Measurements from ENCODE around the gene SULT1C2.

The SULT1C2 gene

DNA sequence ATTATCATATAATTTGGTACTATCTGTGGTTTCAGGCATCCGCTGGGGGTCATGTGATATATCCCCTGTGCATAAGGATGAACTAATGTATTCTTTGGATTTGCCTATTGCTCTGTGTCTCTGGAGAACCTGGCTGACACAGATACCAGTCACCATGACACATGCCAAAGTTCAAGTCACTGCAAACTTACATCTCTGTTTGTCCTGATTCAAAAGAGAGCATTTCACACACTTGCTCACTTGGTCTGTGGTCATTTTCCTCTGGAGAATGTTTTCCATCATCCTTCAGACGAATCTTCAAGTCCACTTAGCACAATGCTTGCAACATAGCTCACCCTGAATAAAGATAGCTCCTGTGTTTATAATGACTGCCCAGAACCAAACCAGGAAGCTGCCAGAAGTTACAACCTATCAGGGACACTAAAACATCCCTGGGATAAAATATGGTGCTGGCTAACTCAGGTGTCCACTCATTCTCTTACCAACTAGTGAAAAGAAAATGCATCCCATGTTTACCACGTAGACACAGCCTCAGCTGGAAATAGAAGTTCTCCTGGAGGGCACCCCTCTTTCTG is 30.9 kb upstream of the SULT1C2 start:
- DNase-seq (ENCODE audit: low read depth), result no peak
- no peak overlapping the region for H3K4me3 ChIP-seq (ENCODE audit: control insufficient read depth, low read depth, low read length)
- TF ChIP-seq CTCF (IDR thresholded peaks at IDR 0.05; ENCODE audit: control insufficient read depth, insufficient read depth, low read depth, low read length, missing control alignments), result no peak

DNA sequence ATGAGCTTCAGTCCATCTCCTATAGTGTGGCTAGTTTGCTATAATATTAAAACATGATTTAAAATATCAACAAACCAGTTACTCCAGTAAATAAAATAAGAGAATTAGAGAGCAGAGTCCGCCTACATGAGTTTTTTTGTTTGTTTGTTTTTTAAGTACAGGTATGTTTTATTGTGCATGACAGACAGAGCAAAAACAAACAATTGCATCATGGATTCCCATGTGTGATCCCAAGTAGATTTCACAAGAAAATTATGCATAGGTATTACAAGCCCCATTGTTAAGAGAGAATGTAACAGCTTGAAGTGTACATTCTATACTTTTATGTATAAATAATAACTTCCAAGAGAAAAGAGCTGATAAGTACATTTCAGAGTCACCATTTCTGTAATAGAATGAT is 27.9 kb upstream of the SULT1C2 start:
- TF ChIP-seq CTCF (IDR thresholded peaks at IDR 0.05; ENCODE audit: control insufficient read depth, insufficient read depth, low read depth, low read length, missing control alignments), result no peak
- H3K4me3 ChIP-seq (ENCODE audit: control insufficient read depth, low read depth, low read length), result no peak overlapping the region
- no peak for DNase-seq (ENCODE audit: low read depth)

DNA sequence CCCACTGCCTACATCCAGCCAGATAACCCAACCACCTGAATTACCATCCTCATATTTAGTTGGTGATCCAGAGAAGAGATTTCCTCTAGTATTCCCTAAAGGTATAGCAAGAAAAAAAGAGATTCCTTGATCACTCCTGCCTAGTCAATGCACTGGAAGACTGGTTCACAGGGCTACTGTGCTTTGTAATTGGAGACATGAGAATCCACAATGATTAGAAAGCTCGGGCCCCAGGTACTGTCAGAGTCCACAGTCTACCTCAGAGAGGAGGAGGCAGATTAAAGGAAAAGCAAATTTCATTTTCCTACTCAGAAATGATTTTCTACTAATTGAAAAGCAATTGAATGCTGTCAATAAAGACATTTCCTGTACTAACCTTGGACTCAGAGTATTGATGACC is 26.7 kb upstream of the SULT1C2 start:
- TF ChIP-seq CTCF (IDR thresholded peaks at IDR 0.05; ENCODE audit: control insufficient read depth, insufficient read depth, low read depth, low read length, missing control alignments), result no peak
- no peak for DNase-seq (ENCODE audit: low read depth)

DNA sequence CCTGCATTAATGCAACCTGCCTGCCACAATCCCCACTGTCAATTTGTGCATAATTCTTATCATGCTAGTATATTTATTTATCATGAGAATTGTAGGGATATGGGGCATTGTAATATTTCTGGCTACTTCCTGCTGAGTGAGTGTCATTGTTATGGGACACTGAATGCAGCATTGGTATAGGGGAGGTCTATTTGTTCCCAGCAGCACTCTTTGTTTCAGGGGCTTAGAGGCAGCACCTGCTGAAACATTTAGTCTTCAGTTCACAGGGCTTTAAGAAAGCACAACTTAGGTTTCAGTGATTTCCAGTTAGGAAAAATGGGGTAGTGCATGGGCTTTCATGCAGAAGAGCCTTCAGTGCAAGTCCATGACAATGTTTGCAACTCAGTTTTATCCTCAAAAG is 25.3 kb upstream of the SULT1C2 start:
- no peak for DNase-seq (ENCODE audit: low read depth)
- TF ChIP-seq CTCF (IDR thresholded peaks at IDR 0.05; ENCODE audit: control insufficient read depth, insufficient read depth, low read depth, low read length, missing control alignments), result no peak
- no peak overlapping the region for H3K4me3 ChIP-seq (ENCODE audit: control insufficient read depth, low read depth, low read length)

More for the DNA sequence above, 26.7 kb upstream of the SULT1C2 start:
- no peak overlapping the region for H3K4me3 ChIP-seq (ENCODE audit: control insufficient read depth, low read depth, low read length)

DNA sequence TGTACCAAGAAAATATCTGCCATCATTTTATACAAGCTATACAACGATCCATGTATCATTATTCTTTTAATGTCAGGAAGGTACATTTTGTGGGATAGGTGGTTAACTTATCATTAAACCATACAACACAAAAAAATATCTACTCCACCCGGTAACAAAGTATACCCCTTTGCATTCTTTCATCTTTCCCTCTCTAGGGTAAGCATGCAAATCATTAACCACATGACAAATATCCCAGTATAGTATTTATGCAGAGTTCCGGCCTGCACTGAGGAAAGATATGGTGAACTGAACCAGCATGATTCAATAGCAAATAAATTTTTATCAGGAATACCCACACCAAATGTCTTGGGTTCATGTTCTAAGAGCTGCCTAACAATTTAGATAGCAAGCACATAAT is 22.5 kb upstream of the SULT1C2 start:
- no peak for TF ChIP-seq CTCF (IDR thresholded peaks at IDR 0.05; ENCODE audit: control insufficient read depth, insufficient read depth, low read depth, low read length, missing control alignments)

DNA sequence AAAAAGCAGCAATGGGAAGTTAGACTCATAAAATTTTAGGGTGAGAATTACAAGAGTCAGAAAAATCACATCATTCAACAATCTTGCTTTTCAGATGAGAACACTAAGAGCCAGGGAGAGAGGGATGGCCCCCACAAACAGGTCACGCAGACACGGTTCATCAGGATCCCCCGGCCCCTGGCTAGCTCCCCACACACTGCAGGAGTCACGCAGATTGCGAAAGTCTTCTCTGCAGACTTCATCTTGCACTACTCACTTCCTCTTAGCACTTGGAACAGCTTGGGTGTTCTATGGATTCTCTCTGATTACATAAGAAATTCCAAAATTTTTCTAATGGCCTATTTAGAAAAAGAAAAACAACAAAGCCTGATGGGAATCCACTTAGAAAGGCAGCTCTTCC is 21.6 kb upstream of the SULT1C2 start:
- DNase-seq (ENCODE audit: low read depth), result peak; percentile 52
- no peak for TF ChIP-seq CTCF (IDR thresholded peaks at IDR 0.05; ENCODE audit: control insufficient read depth, insufficient read depth, low read depth, low read length, missing control alignments)
- no peak overlapping the region for H3K4me3 ChIP-seq (ENCODE audit: control insufficient read depth, low read depth, low read length)

More for the DNA sequence above, 22.5 kb upstream of the SULT1C2 start:
- no peak for DNase-seq (ENCODE audit: low read depth)
- no peak overlapping the region for H3K4me3 ChIP-seq (ENCODE audit: control insufficient read depth, low read depth, low read length)

DNA sequence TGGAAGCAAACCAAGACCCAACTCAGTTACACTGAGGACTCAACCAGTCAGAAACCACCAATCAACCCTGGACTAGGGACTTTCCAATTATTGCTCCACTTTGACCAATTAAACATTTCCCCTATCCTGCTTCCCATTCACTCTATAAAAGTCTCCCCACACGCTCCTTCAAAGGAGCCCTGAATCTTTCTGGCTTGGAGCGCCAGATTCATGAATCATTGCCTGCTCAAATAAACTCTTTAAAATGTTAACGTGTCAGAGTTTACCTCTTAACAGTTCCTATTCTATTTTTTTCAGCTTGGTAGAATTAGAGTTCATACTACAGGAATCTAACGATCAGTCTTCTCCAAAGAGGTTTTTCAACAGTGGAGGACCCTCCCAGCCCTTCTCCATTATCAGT is 20.7 kb upstream of the SULT1C2 start:
- TF ChIP-seq CTCF (IDR thresholded peaks at IDR 0.05; ENCODE audit: control insufficient read depth, insufficient read depth, low read depth, low read length, missing control alignments), result no peak
- peak; percentile 86 for DNase-seq (ENCODE audit: low read depth)
- no peak overlapping the region for H3K4me3 ChIP-seq (ENCODE audit: control insufficient read depth, low read depth, low read length)

Data from AG09309 (cell line).